Osteoblast (primary cell): ENCODE measurements around the gene UNC45B. TPM values are rescaled to one million over a fixed set of nuclear protein-coding genes. Genes with fewer than 3 reads are reported as not detected.
"Not testable (repeated sequence)": the region's sequence is repeated elsewhere in the genome, so short reads cannot be mapped to it uniquely, and the experiment has no call there.

Experiments
- DNase-seq: peaks from one replicate; pipeline ENCODE4 v3.0.0; 2011; ENCODE audit warnings: low spot score, mixed read lengths; ENCODE audit not compliant: insufficient read length; ENCODE audit errors: missing footprints
- H2AFZ ChIP-seq: 2 replicates; pipeline ENCODE4 v1.6.0; 2011; ENCODE audit warnings: mild to moderate bottlenecking, low read length
- H3K27ac ChIP-seq: 2 replicates; pipeline ENCODE4 v1.5.1; 2011; ENCODE audit warnings: mild to moderate bottlenecking, low read depth, low read length, moderate library complexity
- H3K27me3 ChIP-seq: 2 replicates; pipeline ENCODE4 v1.6.0; 2012; ENCODE audit warnings: mild to moderate bottlenecking, control low read depth, inconsistent platforms, low read length, moderate library complexity; ENCODE audit not compliant: insufficient read depth
- H3K36me3 ChIP-seq: 2 replicates; pipeline ENCODE4 v1.5.1; 2011; ENCODE audit warnings: mild to moderate bottlenecking, low read length, control low read depth, moderate library complexity; ENCODE audit not compliant: insufficient read depth
- H3K4me1 ChIP-seq: 2 replicates; pipeline ENCODE4 v1.5.1; 2011; ENCODE audit warnings: mild to moderate bottlenecking, low read length, control low read depth, moderate library complexity; ENCODE audit not compliant: insufficient read depth
- H3K4me2 ChIP-seq: 2 replicates; pipeline ENCODE4 v1.6.0; 2011; ENCODE audit warnings: mild to moderate bottlenecking, low read length; ENCODE audit not compliant: insufficient read depth
- H3K4me3 ChIP-seq: fragments of 200-600 bp; sonication (generic); 3 replicates; pipeline ENCODE4 v1.5.1; 2012; ENCODE audit warnings: mild to moderate bottlenecking, low read length, inconsistent platforms; ENCODE audit not compliant: insufficient read depth
- H3K79me2 ChIP-seq: 2 replicates; pipeline ENCODE4 v1.6.0; 2012; ENCODE audit warnings: mild to moderate bottlenecking, low read length, control low read depth, inconsistent platforms; ENCODE audit not compliant: insufficient read depth
- H3K9me3 ChIP-seq: 2 replicates; pipeline ENCODE4 v1.5.1; 2011; ENCODE audit warnings: low read depth, low read length, control low read depth
- H4K20me1 ChIP-seq: 2 replicates; pipeline ENCODE4 v1.6.0; 2012; ENCODE audit warnings: mild to moderate bottlenecking, low read length, control low read depth; ENCODE audit not compliant: insufficient read depth
- CTCF ChIP-seq: IDR thresholded peaks from 2 replicates; pipeline ENCODE4 v1.5.1; 2011; ENCODE audit warnings: mild to moderate bottlenecking, low read depth, low read length, moderate library complexity; ENCODE audit errors: extremely low read depth
- total RNA-seq: library from RNA; depleted of rRNA; stranded (reverse); fragments of >200 nt; gene quantifications from 2 replicates; pipeline ENCODE4 v1.2.3, GENCODE V29; 2012

UNC45B gene
- total RNA-seq, 1 donor, result not detected

DNA sequence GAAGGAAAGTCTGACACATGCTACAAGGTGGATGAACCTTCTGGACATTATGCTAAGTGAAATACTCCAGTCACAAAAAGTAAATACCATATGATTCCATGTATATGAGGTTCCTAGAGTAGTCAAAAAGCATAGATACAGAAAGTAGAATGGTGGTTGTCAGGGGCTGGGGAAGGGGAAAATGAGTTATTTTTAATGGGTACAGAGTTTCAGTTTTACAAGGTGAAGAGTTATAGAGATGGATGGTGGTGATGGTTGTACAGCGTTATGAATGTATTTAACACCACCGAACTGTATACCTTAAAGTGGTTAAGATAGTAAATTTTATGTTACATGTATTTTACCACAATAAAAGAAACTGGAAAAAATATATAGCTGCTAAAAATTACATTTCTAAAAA, 45.9 kb upstream of the UNC45B start:
- no peak for TF ChIP-seq CTCF

GRCh38 chr17:35103271-35103670, 44.3 kb upstream of the UNC45B start:
- Histone ChIP-seq H3K36me3 (peaks cover 17% of the 10 kb centered on the region), H3K9me3 (no peaks in the 10 kb centered on the region), H3K27me3 (no peaks in the 10 kb centered on the region), H4K20me1 (no peaks in the 10 kb centered on the region), H3K4me1 (no peaks in the 10 kb centered on the region), H2AFZ (no peak overlapping the region), H3K27ac (no peak overlapping the region), H3K4me3 (no peak overlapping the region), H3K79me2 (no peaks in the 10 kb centered on the region), H3K4me2 (no peak overlapping the region)
- no peak for DNase-seq
- TF ChIP-seq CTCF, result no peak

More for the DNA sequence above, 45.9 kb upstream of the UNC45B start:
- H3K4me1 ChIP-seq, result no peaks in the 10 kb centered on the region
- no peaks in the 10 kb centered on the region for H3K27me3 ChIP-seq
- no peak overlapping the region for H3K4me2 ChIP-seq
- H3K79me2 ChIP-seq, result no peaks in the 10 kb centered on the region
- no peak for DNase-seq
- H3K9me3 ChIP-seq, result no peaks in the 10 kb centered on the region
- no peak overlapping the region for H3K27ac ChIP-seq
- H2AFZ ChIP-seq, result no peak overlapping the region
- H4K20me1 ChIP-seq, result no peaks in the 10 kb centered on the region
- H3K4me3 ChIP-seq, result no peak overlapping the region
- peaks cover 17% of the 10 kb centered on the region for H3K36me3 ChIP-seq

- peaks cover 4% of the 10 kb centered on the region for H3K79me2 ChIP-seq
- H3K27ac ChIP-seq, result no peak overlapping the region
- no peak overlapping the region for H2AFZ ChIP-seq
- TF ChIP-seq CTCF, result no peak
- no peaks in the 10 kb centered on the region for H4K20me1 ChIP-seq
- H3K36me3 ChIP-seq, result peaks cover 11% of the 10 kb centered on the region
- H3K27me3 ChIP-seq, result no peaks in the 10 kb centered on the region
- DNase-seq, result no peak
- no peaks in the 10 kb centered on the region for H3K9me3 ChIP-seq
- no peaks in the 10 kb centered on the region for H3K4me1 ChIP-seq
- H3K4me2 ChIP-seq, result no peak overlapping the region
- no peak overlapping the region for H3K4me3 ChIP-seq
These were observed 42.7 kb upstream of the UNC45B start for GRCh38 chr17:35104844-35105450.

DNA sequence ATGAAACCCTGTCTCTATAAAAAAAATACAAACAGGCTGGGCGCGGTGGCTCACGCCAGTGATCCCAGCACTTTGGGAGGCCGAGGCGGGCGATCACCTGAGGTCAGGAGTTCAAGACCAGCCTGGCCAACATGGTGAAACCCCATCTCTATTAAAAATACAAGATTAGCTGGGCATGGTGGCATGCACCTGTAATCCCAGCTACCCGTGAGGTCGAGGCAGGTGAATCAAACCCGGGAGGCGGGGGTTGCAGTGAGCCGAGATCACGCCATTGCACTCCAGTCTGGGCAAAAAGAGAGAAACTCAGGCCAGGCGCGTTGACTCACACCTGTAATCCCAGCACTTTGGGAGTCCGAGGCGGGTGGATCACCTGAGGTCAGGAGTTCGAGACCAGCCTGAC, 36.8 kb upstream of the UNC45B start:
- H3K9me3 ChIP-seq, H4K20me1 ChIP-seq, H3K4me1 ChIP-seq, H3K4me3 ChIP-seq, H2AFZ ChIP-seq, H3K27ac ChIP-seq, H3K27me3 ChIP-seq, DNase-seq, H3K36me3 ChIP-seq, H3K4me2 ChIP-seq: not testable (repeated sequence)
- H3K79me2 ChIP-seq, result peaks cover 22% of the 10 kb centered on the region
